HEK293T (cell line): ENCODE data around the gene SYMPK.

Source experiments
- ARNT ChIP-seq: fragments of 450-650 bp; IDR thresholded peaks from 2 replicates; pipeline ENCODE4 v1.6.1; 2017; ENCODE audit warnings: mild to moderate bottlenecking
- BHLHE40 ChIP-seq: fragments of 450-650 bp; IDR thresholded peaks from 2 replicates; pipeline ENCODE4 v1.6.1; 2016; ENCODE audit warnings: mild to moderate bottlenecking, moderate library complexity, borderline replicate concordance
- CTBP1 ChIP-seq: fragments of 450-650 bp; IDR thresholded peaks from 2 replicates; pipeline ENCODE4 v1.6.1; 2016; ENCODE audit warnings: borderline replicate concordance
- ELF4 ChIP-seq: fragments of 450-650 bp; IDR thresholded peaks from 2 replicates; pipeline ENCODE4 v1.6.1; 2017; ENCODE audit warnings: antibody characterized with exemption
- FOXA1 ChIP-seq: fragments of 450-650 bp; IDR thresholded peaks from 2 replicates; pipeline ENCODE4 v1.6.1; 2016; ENCODE audit warnings: mild to moderate bottlenecking
- FOXM1 ChIP-seq: fragments of 450-650 bp; IDR thresholded peaks from 2 replicates; pipeline ENCODE4 v1.6.1; 2017; ENCODE audit warnings: mild to moderate bottlenecking, borderline replicate concordance
- HDGF ChIP-seq: fragments of 450-650 bp; IDR thresholded peaks from 2 replicates; pipeline ENCODE4 v1.6.1; 2017; ENCODE audit warnings: antibody characterized with exemption, borderline replicate concordance
- L3MBTL2 ChIP-seq: fragments of 450-650 bp; conservative IDR thresholded peaks from 2 replicates; pipeline ENCODE4 v1.6.1; 2016; ENCODE audit warnings: mild to moderate bottlenecking
- SP1 ChIP-seq: fragments of 450-650 bp; IDR thresholded peaks from 2 replicates; pipeline ENCODE4 v1.6.1; 2017
- SUZ12 ChIP-seq: fragments of 450-650 bp; IDR thresholded peaks from 2 replicates; pipeline ENCODE4 v1.6.1; 2016; ENCODE audit warnings: mild to moderate bottlenecking
- TARDBP ChIP-seq: fragments of 450-650 bp; IDR thresholded peaks from 2 replicates; pipeline ENCODE4 v1.6.1; 2016
- ZNF384 ChIP-seq: fragments of 450-650 bp; IDR thresholded peaks from 2 replicates; pipeline ENCODE4 v1.6.1; 2016
- TF ChIP-seq, protein P1 (sequence below): fragments of 450-650 bp; IDR thresholded peaks from 2 replicates; pipeline ENCODE4 v1.6.1; 2016

DNA sequence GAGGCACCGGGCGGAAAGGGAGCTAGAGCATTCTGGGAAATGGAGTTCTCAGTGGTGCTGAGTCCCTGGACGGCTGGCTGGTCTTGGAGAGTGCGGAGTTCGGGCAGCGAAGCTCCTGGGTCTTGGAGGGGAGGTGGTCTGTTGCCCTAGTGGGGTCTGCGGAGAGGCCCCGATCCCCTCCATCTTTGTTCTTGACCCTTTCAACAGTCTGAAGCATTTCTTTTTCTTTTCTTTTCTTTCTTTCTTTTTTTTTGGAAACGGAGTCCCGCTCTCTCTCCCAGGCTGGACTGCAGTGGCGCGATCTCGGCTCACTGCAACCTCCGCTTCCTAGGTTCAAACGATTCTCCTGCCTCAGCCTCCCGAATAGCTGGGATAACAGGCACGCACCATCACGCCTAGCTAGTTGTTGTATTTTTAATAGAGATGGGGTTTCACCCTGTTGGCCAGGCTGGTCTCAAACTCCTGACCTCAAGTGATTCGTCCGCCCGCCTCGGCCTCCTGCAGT is 440 bp upstream of the SYMPK start:
- TF ChIP-seq FOXA1 (no peak), BHLHE40 (no peak), L3MBTL2 (no peak), SUZ12 (no peak), FOXM1 (no peak), ARNT (no peak), TARDBP (no peak), SP1 (no peak), ZNF384 (no peak), HDGF (no peak; the same call in 1 of the 2 replicates), ELF4 (no peak), CTBP1 (no peak)
- TF ChIP-seq, protein P1, sequence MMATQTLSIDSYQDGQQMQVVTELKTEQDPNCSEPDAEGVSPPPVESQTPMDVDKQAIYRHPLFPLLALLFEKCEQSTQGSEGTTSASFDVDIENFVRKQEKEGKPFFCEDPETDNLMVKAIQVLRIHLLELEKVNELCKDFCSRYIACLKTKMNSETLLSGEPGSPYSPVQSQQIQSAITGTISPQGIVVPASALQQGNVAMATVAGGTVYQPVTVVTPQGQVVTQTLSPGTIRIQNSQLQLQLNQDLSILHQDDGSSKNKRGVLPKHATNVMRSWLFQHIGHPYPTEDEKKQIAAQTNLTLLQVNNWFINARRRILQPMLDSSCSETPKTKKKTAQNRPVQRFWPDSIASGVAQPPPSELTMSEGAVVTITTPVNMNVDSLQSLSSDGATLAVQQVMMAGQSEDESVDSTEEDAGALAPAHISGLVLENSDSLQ: no peak
